Right lobe of liver (tissue), 4 donors: ENCODE measurements around the gene SLC51A.

Experiments used
- CTCF ChIP-seq, 4 donors: fragments of 200-600 bp in 3 of 4; fragments of 450-650 bp in 1 of 4; IDR thresholded peaks; one replicate each; pipeline versions ENCODE4 v1.5.1 to v1.8.0; 2016 to 2022; ENCODE audit warnings: antibody characterized with exemption in 4 of 4, mild to moderate bottlenecking in 2 of 4
- POLR2A ChIP-seq: fragments of 450-650 bp; IDR thresholded peaks from one replicate; pipeline ENCODE4 v1.6.1; 2017; ENCODE audit warnings: antibody characterized with exemption, mild to moderate bottlenecking
- donor health status: DM: no; HTN: no; CAD: no.
- donor health status: DM: no; HTN: no; CAD: no.
- donor health status: DM: no; HTN: yes; CAD: no.

GRCh38 chr3:196169836-196170240 lies 46.5 kb upstream of the SLC51A start:
- TF ChIP-seq CTCF (IDR thresholded peaks at IDR 0.05) (no peak), POLR2A (no peak)
